ENCODE data around the gene FOXC1.

FOXC1 gene

GRCh38 chr6:1570848-1571247, 38.9 kb upstream of the FOXC1 start:
- no peak for DNase-seq (ENCODE audit: low read depth)
- H3K4me3 ChIP-seq (ENCODE audit: low read depth, low read length): no peak overlapping the region
- TF ChIP-seq POLR2A (IDR thresholded peaks at IDR 0.05; ENCODE audit: extremely low read depth, insufficient read length) (no peak), MAX (IDR thresholded peaks at IDR 0.05; ENCODE audit: low read depth, low read length) (no peak)

- DNase-seq (ENCODE audit: low read depth): no peak
- no peak overlapping the region for H3K4me3 ChIP-seq (ENCODE audit: low read depth, low read length)
- TF ChIP-seq POLR2A (IDR thresholded peaks at IDR 0.05; ENCODE audit: extremely low read depth, insufficient read length) (no peak), CTCF (IDR thresholded peaks at IDR 0.05; ENCODE audit: low read depth, low read length) (no peak), MAX (IDR thresholded peaks at IDR 0.05; ENCODE audit: low read depth, low read length) (no peak), MYC (IDR thresholded peaks at IDR 0.05; ENCODE audit: low read depth, low read length) (no peak)
These were observed 36.8 kb upstream of the FOXC1 start for GRCh38 chr6:1572892-1573291.

GRCh38 chr6:1574083-1574761, 35.5 kb upstream of the FOXC1 start:
- H3K4me3 ChIP-seq (ENCODE audit: low read depth, low read length): no peak overlapping the region
- no peak for TF ChIP-seq MYC (IDR thresholded peaks at IDR 0.05; ENCODE audit: low read depth, low read length)
- no peak for TF ChIP-seq CTCF (IDR thresholded peaks at IDR 0.05; ENCODE audit: low read depth, low read length)
- TF ChIP-seq MAX (IDR thresholded peaks at IDR 0.05; ENCODE audit: low read depth, low read length): no peak
- no peak for TF ChIP-seq POLR2A (IDR thresholded peaks at IDR 0.05; ENCODE audit: extremely low read depth, insufficient read length)
- no peak for DNase-seq (ENCODE audit: low read depth)

- DNase-seq (ENCODE audit: low read depth): no peak
- TF ChIP-seq CTCF (IDR thresholded peaks at IDR 0.05; ENCODE audit: low read depth, low read length) (no peak), POLR2A (IDR thresholded peaks at IDR 0.05; ENCODE audit: extremely low read depth, insufficient read length) (no peak), MYC (IDR thresholded peaks at IDR 0.05; ENCODE audit: low read depth, low read length) (no peak), MAX (IDR thresholded peaks at IDR 0.05; ENCODE audit: low read depth, low read length) (no peak)
- H3K4me3 ChIP-seq (ENCODE audit: low read depth, low read length): no peak overlapping the region
These were observed 34.9 kb upstream of the FOXC1 start for GRCh38 chr6:1574890-1575209.

- DNase-seq (ENCODE audit: low read depth): peak; percentile 92
- no peak for TF ChIP-seq MYC (IDR thresholded peaks at IDR 0.05; ENCODE audit: low read depth, low read length)
- TF ChIP-seq POLR2A (IDR thresholded peaks at IDR 0.05; ENCODE audit: extremely low read depth, insufficient read length): no peak
- TF ChIP-seq MAX (IDR thresholded peaks at IDR 0.05; ENCODE audit: low read depth, low read length): no peak
These were observed 34.3 kb upstream of the FOXC1 start for GRCh38 chr6:1575210-1576041.

GRCh38 chr6:1576166-1576565, 33.5 kb upstream of the FOXC1 start:
- TF ChIP-seq CTCF (IDR thresholded peaks at IDR 0.05; ENCODE audit: low read depth, low read length) (no peak), MYC (IDR thresholded peaks at IDR 0.05; ENCODE audit: low read depth, low read length) (no peak), POLR2A (IDR thresholded peaks at IDR 0.05; ENCODE audit: extremely low read depth, insufficient read length) (no peak), MAX (IDR thresholded peaks at IDR 0.05; ENCODE audit: low read depth, low read length) (no peak)
- peak overlapping the region; percentile 61 for H3K4me3 ChIP-seq (ENCODE audit: low read depth, low read length)
- no peak for DNase-seq (ENCODE audit: low read depth)

More at GRCh38 chr6:1575210-1576041, 34.3 kb upstream of the FOXC1 start:
- peak overlapping the region; percentile 61 for H3K4me3 ChIP-seq (ENCODE audit: low read depth, low read length)

All from NB4 (cell line).